A549 (cell line): ENCODE measurements around the gene SLC46A1. TPM values are rescaled to one million over a fixed set of nuclear protein-coding genes. Genes with fewer than 3 reads are reported as not detected.

Source experiments
- ATAC-seq, 2 experiments: fragments of 200-7000 bp in 1 of 2; fragments of >200 bp in 1 of 2; cut with Nextera tagmentation in 1 of 2; cut with Tn5 transposase in 1 of 2; 3 replicates each; pipeline versions ENCODE4 v1.8.0 to v1.9.1; 2018 to 2020; ENCODE audit warnings: mild to moderate bottlenecking in 1 of 2, moderate library complexity in 1 of 2
- CTCF ChIA-PET: fragments of 300-600 bp; sonication (Branson Sonifier 250); formaldehyde crosslinking; extraction: SDS; loops from one replicate; lab custom pipeline; 2021; ENCODE audit warnings: antibody characterized with exemption, inconsistent platforms; lab: Yijun Ruan, JAX
- POLR2A ChIA-PET: fragments of 350-600 bp; formaldehyde crosslinking; extraction: SDS; loops from one replicate; lab custom pipeline; 2021; ENCODE audit warnings: antibody characterized with exemption, inconsistent platforms; lab: Yijun Ruan, JAX
- DNase-seq, 2 experiments: peaks; one replicate each; pipeline versions ENCODE4 v3.0.0 to v3.0.0-alpha.2; 2011 to 2016; ENCODE audit warnings: low read depth in 1 of 2, low spot score in 1 of 2
- FAIRE-seq: peaks from 2 replicates; lab custom pipeline; 2011; peaks lifted over from hg19 to GRCh38; lab: Jason Lieb, UNC
- H3K27ac ChIP-seq, 2 experiments: fragments of >200 bp; sonication (Bioruptor Twin); formaldehyde crosslinking; 3 replicates each; pipeline ENCODE4 v1.5.1; 2016 to 2017
- H3K4me1 ChIP-seq: fragments of >200 bp; sonication (Bioruptor Twin); formaldehyde crosslinking; 3 replicates; pipeline ENCODE4 v1.6.1; 2016
- H3K4me2 ChIP-seq: fragments of >200 bp; sonication (Bioruptor Twin); formaldehyde crosslinking; 3 replicates; pipeline ENCODE4 v1.6.1; 2016
- H3K4me3 ChIP-seq: fragments of >200 bp; sonication (Bioruptor Twin); formaldehyde crosslinking; 3 replicates; pipeline ENCODE4 v1.5.1; 2016
- H3K9me3 ChIP-seq: fragments of >200 bp; sonication (Bioruptor Twin); formaldehyde crosslinking; 3 replicates; pipeline ENCODE4 v1.6.1; 2016
- ATOH8 ChIP-seq: fragments of 250-450 bp; sonication (Bioruptor Pico); IDR thresholded peaks from 2 replicates; pipeline ENCODE4 v1.5.0; 2020; ENCODE audit warnings: low read depth, mild to moderate bottlenecking, moderate library complexity
- JUN ChIP-seq, 2 experiments: fragments of >200 bp; sonication (Bioruptor Twin); formaldehyde crosslinking; IDR thresholded peaks; 2 replicates in 1 of 2; 3 replicates in 1 of 2; pipeline ENCODE4 v1.6.1; 2016 to 2017
- KDM1A ChIP-seq: fragments of 200-600 bp; sonication (generic); IDR thresholded peaks from 2 replicates; pipeline ENCODE4 v1.6.1; 2016; ENCODE audit warnings: low read depth, mild to moderate bottlenecking
- NPAS2 ChIP-seq: fragments of 250-450 bp; sonication (Bioruptor Pico); IDR thresholded peaks from 2 replicates; pipeline ENCODE4 v1.8.0; 2022; ENCODE audit warnings: mild to moderate bottlenecking, moderate library complexity, borderline replicate concordance
- POLR2A ChIP-seq: IDR thresholded peaks from 2 replicates; pipeline ENCODE4 v1.6.1; 2012; ENCODE audit warnings: mild to moderate bottlenecking, low read length
- POLR2AphosphoS2 ChIP-seq: conservative IDR thresholded peaks from 2 replicates; pipeline ENCODE4 v1.6.1; 2012; ENCODE audit warnings: low read length, improper control_type of control experiment, inconsistent platforms
- TFCP2L1 ChIP-seq: fragments of 250-450 bp; sonication (Bioruptor Pico); IDR thresholded peaks from 2 replicates; pipeline ENCODE4 v1.5.0; 2021; ENCODE audit warnings: mild to moderate bottlenecking
- WGBS: methylation state at CpG from one replicate; pipeline ENCODE4 v1.1.6; 2017; ENCODE audit errors: missing lambda C conversion rate; 5-methylcytosine and 5-hydroxymethylcytosine counted together
- polyA plus RNA-seq, 4 experiments: library from polyadenylated mRNA; depleted of rRNA in 3 of 4; stranded (reverse); fragments of >200 nt; fragmentation: RNase III in 1 of 4; extraction: RNeasy Plus Mini Kit Qiagen cat#74134 plus additional on column Dnase treatment in 1 of 4; gene quantifications; 2 replicates in 3 of 4; 3 replicates in 1 of 4; pipeline ENCODE4 v1.2.3, GENCODE V29; 2011 to 2017
- TF ChIP-seq, protein P1 (sequence below): fragments of >200 bp; sonication (Bioruptor Twin); formaldehyde crosslinking; IDR thresholded peaks from 2 replicates; pipeline ENCODE4 v1.6.1; 2016
- TF ChIP-seq, protein P2 (sequence below): IDR thresholded peaks from 2 replicates; pipeline ENCODE4 v1.6.1; 2012

SLC46A1 gene
- polyA plus RNA-seq, 2 of the 4 experiments (the other 2 are of a cell fraction), result 12.8 to 23.7 TPM

- no peak overlapping the region for H3K27ac ChIP-seq
- H3K9me3 ChIP-seq, result no peaks in the 10 kb centered on the region
- TF ChIP-seq ATOH8 (no peak), TFCP2L1 (CRISPR knock-in tag) (no peak)
- TF ChIP-seq, protein P1, sequence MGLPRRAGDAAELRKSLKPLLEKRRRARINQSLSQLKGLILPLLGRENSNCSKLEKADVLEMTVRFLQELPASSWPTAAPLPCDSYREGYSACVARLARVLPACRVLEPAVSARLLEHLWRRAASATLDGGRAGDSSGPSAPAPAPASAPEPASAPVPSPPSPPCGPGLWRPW, result no peak
- TF ChIP-seq, all 56 proteins: peak for 0
- no peak overlapping the region for H3K4me3 ChIP-seq
- ATAC-seq (no peak), DNase-seq (no peak), FAIRE-seq (no peak)
- ChIA-PET POLR2A (no interaction called here), CTCF (interaction anchor here (3.2 kb wide), 1 partner anchor 14 kb away, joined by 21 read pairs; no protein-coding TSS in a partner anchor)
- WGBS, result 52% methylated on average over 3 of the region's 3 CpGs
- no peak overlapping the region for H3K4me2 ChIP-seq
- H3K4me1 ChIP-seq, result peaks cover 29% of the 10 kb centered on the region
Observed at GRCh38 chr17:28402224-28402630, 3.8 kb downstream of the SLC46A1 start.

- H3K4me1 ChIP-seq, result peaks cover 18% of the 10 kb centered on the region
- DNase-seq, result no peak
- no peak for ATAC-seq
- H3K9me3 ChIP-seq, result no peaks in the 10 kb centered on the region
- H3K4me2 ChIP-seq, result no peak overlapping the region
- POLR2A ChIA-PET, result no interaction called here
- 90% methylated on average over 4 of the region's 4 CpGs for WGBS
- no peak overlapping the region for H3K27ac ChIP-seq
- FAIRE-seq, result no peak
- TF ChIP-seq, protein P2, sequence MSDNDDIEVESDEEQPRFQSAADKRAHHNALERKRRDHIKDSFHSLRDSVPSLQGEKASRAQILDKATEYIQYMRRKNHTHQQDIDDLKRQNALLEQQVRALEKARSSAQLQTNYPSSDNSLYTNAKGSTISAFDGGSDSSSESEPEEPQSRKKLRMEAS, result no peak
- CTCF ChIA-PET, result interaction anchor here (0.6 to 3.2 kb wide), 6 partner anchors 8 to 172 kb away, joined by 3 to 21 read pairs (median 3); no protein-coding TSS in a partner anchor
- H3K4me3 ChIP-seq, result no peak overlapping the region
Observed at GRCh38 chr17:28399808-28400207, 6.2 kb downstream of the SLC46A1 start.

DNA sequence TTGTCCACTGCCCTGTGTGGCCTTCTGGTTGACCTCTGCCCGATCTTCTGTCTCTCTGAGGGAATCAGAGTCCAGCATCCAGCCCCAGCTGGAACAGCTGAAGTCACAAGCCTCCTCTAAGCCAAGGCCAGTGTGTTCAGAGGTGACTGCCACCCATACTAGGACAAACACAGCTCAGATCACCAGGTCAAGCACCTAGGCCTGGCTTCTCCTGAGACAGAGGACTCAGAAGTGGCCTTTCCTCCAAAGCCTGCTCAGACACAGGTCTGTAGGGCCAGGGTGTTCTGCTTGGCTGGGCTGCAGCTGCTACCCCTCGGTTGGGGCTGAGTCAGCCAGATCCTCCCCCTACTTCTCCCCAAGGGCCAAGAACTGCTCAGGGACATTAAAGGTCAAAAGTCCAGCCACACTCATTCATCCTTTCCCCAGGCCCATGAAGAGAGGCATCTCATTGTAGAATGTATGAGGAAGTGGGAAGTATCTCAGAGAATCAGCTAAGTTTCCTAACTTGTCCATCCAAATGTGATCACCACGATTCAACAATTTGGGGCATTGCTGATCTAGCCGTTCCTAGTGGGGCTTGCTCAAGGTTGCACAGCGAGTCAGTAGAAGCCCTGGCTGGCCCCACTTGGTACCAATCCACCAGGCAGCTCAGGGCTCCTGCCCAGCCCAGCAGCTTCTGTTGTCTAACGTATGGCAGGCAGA is 7.6 kb downstream of the SLC46A1 start:
- POLR2A ChIA-PET, result no interaction called here
- peak; percentile 12 to 29; a peak in 5 of 6 replicates for ATAC-seq
- Histone ChIP-seq H3K4me1 (peaks cover 14% of the 10 kb centered on the region), H3K4me3 (no peak overlapping the region), H3K9me3 (no peaks in the 10 kb centered on the region)
- no peak for DNase-seq
- TF ChIP-seq JUN (IDR thresholded peaks at IDR 0.05) (0 out of 5 replicates have a peak, but pooled peaks of 1 of the 2 experiments have one; percentile 1), POLR2A (no peak)
- TF ChIP-seq, all 56 proteins: peak for 1
- Histone ChIP-seq H3K27ac (peak overlapping the region in 1 of 2 experiments; percentile 55; a peak in 3 of 6 replicates), H3K4me2 (no peak overlapping the region)
- no peak for FAIRE-seq
- 74% methylated on average over 6 of the region's 6 CpGs for WGBS
- CTCF ChIA-PET, result interaction anchor here (1.0 to 2.0 kb wide), 7 partner anchors 11 to 156 kb away, joined by 3 to 6 read pairs (median 3); no protein-coding TSS in a partner anchor

DNA sequence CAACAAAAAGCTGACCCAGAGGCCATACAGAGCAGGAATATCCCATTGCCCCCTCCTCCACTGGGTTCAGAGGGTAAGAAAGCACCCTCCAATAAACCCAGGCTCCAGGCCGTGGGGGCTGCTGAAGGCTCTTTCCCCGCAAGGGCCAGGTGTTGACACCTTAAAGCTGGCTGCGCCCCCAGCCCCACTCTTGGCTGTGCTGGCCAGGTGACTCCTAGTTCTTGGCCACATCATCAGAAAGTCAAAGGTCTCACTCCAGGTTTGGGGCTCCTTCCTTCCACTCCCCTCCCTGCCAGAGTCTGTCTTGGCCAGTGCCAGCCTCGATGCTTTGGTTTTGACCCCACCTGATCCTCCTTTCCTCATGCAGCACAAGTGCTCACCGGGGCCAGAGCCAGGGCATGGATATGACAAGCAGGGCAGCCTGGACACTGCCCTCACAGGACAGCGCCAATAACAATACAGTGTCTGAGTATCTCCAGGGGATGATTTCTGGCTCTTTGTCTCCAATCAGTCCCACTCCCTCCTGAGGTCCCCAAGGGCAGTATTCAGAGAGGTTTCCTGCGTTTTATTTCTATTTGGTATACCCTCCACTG is 8.2 kb downstream of the SLC46A1 start:
- ChIA-PET POLR2A (no interaction called here), CTCF (interaction anchor here (0.7 to 2.0 kb wide), 6 partner anchors 11 to 145 kb away, joined by 3 to 6 read pairs (median 5); no protein-coding TSS in a partner anchor)
- TF ChIP-seq NPAS2, result no peak
- TF ChIP-seq POLR2AphosphoS2, result 0 out of 2 replicates have a peak, but pooled peaks have one; percentile 7
- TF ChIP-seq JUN (IDR thresholded peaks at IDR 0.05), result 0 out of 5 replicates have a peak, but pooled peaks have one; percentile 11 to 13
- no peak for DNase-seq
- no peaks in the 10 kb centered on the region for H3K9me3 ChIP-seq
- no peak for FAIRE-seq
- peak overlapping the region in 1 of 2 experiments; percentile 55; a peak in 3 of 6 replicates for H3K27ac ChIP-seq
- peak; percentile 14 to 22; a peak in 2 of 6 replicates for ATAC-seq
- H3K4me1 ChIP-seq, result peaks cover 14% of the 10 kb centered on the region
- 75% methylated on average over 7 of the region's 7 CpGs for WGBS
- H3K4me3 ChIP-seq, result no peak overlapping the region
- H3K4me2 ChIP-seq, result no peak overlapping the region

DNA sequence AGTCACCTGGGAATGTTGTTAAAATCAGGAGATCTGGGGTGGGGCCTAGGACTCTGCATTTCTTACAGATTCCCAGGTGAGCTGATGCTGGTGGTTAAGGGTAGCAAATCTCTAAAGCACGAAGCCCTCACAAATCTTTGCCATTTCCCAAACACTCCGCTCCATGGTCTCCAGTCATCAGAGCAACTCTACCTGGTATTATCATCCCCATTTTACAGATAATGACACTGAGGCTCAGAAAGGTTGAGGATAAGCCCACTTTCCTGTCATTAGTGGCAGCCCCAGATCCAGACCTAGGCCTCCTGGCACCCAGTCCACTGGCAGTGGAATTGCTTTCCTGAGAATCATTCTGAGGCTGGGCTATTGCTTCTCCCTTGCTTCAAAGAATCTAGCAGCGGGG is 8.7 kb downstream of the SLC46A1 start:
- DNase-seq, result no peak
- ATAC-seq, result no peak
- CTCF ChIA-PET, result interaction anchor here (0.7 to 2.0 kb wide), 5 partner anchors 11 to 144 kb away, joined by 3 to 6 read pairs (median 5); no protein-coding TSS in a partner anchor
- POLR2A ChIA-PET, result no interaction called here
- TF ChIP-seq NPAS2 (no peak), KDM1A (peak; percentile 70; the same call in 1 of the 2 replicates)
- H3K4me1 ChIP-seq, result peaks cover 14% of the 10 kb centered on the region
- no peaks in the 10 kb centered on the region for H3K9me3 ChIP-seq
- 87% methylated on average over 3 of the region's 3 CpGs for WGBS
- FAIRE-seq, result no peak
- no peak overlapping the region; a peak in 1 of 6 replicates for H3K27ac ChIP-seq
- no peak overlapping the region for H3K4me3 ChIP-seq
- no peak overlapping the region for H3K4me2 ChIP-seq
